ENCODE data around the gene TGIF2.

The TGIF2 gene

DNA sequence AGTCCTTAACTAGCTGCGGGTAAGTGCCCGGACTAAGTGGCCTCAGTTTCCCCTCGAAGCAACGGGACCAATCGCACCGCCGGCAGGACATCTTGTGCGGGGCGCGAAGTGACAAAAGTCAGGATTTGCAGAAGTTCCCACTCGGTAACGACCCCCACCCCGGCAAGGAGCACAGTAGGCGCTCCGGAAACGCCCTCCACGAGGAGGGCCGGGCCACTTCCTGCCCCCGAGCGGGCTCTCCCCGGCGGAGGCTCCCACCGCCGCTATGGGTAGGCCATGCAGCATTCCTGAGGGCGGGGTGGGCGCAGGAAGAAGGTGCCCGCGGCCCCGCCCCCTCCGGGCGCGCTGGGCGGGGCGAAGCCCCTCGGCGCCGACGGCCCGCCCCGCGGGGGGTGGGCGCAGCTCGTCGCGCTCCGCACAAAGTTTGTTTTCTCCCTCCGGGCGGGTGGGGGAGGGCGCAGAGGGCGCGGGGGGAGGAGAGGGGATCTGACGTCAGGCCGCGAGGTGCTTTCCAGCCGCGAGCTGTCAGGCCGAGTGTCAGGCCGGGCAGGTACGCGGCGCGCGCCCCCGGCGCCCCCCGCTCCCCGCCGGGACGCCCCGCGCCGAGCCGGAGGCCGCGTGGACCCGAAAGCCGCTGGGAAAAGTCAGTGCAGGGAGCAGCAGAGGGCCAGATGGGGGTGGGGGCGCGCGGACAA, at the start of gene TGIF2:
Gene TGIF2 (plus strand): TSS at position 495 of the 695 bp plus-strand sequence. CDS start 5,178 bp downstream, outside the sequence.
- peak; percentile 94 for DNase-seq

DNA sequence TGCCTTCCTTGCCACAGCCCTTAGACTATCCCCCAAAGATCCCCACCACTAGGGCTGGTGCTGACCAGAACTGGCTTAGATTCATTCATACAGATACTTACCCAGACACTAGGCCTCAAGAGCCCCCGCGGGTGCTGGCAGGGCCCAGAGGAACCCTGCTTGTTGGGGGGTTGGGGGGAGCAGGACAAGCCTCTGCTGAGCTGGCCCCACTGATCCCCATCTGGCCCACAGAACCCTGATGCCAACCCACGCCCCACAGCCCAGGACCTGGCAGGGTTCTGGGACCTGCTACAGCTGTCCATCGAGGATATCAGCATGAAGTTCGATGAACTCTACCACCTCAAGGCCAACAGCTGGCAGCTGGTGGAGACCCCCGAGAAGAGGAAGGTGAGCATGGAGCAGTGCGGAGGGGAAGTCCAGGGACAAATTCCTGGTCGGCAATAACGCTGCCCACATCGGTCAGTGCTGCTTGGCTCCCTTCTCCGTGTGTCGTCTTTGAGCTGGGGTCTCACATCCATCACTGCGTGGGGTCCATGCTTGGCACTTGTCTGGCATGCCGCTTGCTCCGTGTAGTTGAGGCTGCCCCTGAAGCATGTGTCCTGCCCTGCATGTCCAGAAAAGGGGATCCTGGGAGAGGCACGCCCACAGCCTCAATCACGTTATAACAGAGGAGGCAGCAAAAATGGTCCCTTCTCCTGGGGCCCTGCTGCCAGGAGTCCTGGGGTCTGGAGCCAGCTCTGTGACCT, 47.6 kb upstream of the TGIF2 start:
- DNase-seq = no peak

DNA sequence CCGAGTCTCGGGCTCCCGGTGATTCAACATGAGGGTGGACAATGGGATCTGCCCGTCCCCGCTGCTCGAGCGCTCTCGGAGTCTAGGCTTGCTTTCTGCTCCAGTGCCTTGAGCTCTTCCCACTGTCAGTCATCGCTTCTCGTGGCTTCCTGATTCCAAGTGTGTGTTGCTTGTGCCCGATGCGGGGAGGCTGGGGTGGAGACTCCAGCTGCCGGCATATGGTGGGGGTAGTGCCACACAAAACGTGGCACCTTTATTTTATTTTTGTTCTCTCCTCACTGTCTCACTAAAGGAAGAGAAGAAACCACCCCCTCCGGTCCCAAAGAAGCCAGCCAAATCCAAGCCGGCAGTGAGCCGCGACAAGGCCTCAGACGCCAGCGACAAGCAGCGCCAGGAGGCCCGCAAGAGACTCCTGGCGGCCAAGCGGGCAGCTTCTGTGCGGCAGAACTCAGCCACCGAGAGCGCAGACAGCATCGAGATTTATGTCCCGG, 46.8 kb upstream of the TGIF2 start:
- no peak for DNase-seq

DNA sequence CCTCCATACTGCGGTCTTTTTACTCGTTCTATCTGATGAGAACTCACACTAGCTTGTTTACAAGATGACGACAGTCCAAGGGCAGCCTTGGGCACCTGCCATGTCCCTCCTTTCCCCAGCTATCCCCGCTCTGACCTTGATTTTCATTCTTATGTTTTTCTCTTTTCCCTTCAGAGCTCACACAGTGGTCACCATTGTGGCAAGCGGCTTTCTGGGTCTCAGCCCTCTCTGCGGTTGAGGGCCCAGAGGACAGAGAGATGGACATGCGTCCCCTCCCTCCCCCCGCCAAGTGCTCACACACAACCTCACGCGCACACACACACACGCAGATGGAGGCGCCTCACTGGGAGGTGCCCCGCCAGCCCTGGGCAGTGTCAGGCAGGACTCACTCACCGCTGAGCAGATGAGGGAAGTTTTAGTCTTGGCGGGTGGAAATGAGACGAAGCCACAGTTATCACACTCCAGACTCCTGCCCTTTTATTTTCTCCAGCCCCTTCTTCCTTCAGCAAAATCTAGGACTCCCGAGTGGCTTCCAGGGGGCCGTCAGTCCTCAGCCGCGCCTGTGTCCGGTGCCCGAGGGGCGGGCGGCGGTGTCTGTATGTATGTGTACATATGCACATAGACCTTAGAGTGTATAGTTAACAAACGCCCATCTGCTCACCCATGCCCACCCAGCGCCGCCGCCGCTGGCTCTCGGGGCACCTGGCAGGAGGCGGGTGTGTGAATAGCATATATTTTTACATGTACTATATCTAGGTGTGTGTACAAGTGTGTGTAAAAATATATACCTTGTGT, 45.9 kb upstream of the TGIF2 start:
- DNase-seq = no peak

DNA sequence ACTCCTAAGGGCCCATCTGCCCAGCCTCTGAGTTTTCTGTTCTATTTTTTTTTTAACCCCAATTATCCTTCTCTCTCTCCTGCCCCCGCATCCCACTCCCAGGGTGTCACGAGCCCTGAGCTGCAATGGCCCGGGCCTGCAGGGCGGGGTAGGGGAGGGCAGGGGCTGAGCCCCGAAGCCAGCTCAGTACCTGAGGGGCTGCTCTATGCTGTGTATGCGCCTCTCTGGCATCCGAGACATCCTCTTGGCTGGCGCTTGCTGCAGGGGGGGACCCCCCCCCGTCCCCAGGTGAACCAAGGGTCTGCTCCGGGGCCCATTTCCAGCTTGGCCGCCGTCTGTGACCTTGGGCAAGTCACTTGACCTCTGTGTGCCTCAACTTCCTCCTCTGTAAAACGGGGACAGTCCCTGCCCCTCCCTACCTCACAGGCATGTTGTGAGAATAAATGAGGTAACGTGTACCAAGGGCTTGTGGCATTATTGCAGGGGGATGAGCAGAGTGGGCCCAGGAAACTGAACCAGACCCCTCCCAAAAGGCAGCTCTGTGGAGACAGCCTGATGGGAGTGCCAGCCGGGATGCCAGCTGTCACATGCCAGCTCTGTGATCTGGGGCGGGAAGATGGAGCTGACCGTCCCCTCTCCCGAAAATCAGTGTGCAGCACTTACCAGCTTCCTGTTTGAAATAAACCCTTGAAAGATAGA, 45.1 kb upstream of the TGIF2 start:
- DNase-seq = no peak

DNA sequence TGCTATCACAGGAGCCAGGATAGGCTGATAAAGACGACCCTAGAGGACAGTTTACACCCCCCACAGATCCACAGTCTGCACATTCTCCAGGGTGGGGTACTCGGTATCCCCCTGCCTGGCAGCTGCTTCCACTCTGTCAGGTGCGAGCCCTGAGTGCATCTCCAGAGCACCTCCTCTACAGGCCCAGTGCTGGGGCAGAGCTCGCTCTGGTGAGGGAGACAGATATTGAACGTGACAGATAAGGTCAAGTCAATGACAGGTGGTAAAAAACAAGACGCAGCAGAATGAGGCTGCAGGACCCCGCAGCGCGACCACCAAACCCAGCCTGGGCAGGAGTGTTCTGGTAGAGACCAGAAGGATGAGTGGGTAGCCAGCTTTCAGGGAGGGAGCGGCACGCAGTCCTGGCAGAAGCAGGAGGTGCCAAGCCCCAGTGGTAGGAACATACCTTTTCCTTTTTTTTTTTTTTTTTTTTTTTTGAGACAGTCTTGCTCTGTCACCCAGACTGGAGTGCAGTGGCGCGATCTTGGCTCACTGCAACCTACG, 44.5 kb upstream of the TGIF2 start:
- DNase-seq = no peak

DNA sequence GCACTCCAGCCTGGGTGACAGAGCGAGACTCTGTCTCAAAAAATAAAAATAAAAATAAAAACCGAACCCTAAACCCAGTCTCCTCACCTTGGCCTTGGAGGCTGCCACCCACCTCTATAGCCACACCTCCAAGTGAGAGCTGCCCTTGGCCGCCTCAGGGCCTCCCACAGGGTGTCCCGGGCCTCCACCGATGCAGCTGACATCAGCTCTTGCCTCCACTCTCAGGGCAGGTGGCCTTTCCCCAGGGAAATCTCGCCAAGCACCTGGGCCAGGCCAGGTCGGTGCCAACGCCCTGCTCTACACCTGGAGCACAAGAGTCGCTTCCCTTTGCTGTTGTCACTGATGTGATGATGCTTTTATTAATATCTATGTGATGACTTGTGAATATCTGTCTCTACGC, 41.0 kb upstream of the TGIF2 start:
- no peak for DNase-seq

DNA sequence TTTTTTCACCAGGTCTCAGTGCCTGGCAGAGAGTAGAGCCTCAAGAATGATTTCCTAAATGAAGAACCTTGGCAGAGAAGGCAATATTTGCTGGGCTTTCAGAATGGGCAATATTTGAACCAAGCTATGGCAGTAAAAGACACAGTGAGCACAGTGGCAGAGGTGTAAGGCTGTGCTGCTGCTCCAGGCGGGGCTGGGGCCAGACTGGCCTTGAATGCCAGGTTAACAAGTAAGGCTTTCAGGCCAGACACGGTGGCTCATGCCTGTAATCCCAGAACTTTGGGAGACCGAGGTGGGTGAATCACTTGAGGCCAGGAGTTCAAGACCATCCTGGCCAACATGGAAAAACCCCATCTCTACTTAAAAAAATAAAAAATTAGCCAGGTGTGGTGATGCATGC, 40.6 kb upstream of the TGIF2 start:
- DNase-seq = no peak

DNA sequence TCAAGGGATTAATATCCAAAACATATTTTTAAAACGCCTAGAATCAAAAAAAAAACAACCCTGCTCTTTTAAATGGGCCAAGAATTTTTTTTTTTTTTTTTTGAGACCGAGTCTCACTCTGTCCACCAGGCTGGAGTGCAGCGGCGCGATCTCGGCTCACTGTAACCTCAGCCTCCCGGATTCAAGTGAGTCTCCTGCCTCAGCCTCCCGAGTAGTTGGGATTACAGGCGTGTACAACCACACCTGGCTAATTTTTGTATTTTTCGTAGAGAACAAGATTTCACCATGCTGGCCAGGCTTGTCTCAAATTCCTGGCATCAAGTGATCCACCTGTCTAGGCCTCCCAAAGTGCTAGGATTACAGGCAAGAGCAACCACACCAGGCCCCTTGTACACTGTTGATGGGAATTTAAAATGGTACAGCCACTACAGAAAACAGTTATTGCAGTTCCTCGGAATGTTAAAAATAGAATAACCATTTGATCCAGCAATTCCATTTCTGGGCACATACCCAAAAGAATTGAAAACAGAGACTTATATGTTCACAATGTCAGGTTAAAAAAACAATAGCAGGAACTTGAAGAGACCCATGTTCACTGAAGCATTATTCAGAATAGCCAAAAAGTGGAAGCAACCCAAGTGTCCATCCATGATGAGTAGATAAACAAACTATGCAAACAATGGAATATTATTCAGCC, 35.2 kb upstream of the TGIF2 start:
- DNase-seq = no peak

DNA sequence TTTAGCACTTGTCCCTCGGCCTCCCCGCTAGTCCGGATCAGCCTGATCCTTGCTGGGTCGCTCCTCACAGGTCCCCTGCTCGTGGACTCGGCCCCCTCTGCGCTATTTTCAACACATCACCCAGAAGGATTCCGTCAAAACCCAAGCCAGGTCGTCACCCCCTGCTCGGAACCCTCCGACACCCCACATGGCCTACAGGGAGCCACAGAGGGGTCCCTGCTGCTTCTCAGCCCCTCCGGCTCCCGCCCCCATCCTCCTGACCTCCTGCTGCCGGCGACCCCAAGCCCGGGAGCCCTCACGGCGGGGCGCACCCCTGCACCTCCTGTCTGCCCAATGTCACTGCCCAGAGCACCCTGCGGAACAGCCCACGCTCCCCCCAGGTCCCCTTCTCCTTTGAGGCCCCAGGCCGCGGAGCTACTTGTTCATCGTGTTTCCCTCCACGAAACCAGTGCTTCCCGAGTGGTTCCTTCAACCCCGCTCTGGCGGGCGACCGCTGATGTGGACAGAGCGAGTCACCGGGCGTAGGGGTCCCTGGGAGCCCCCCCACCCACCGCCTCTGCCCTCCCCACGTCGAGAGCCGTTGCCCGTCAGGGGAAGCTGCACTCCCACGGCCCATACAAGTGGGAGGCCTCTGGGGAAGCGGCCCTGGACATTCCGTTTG, 32.7 kb upstream of the TGIF2 start:
- no peak for DNase-seq

DNA sequence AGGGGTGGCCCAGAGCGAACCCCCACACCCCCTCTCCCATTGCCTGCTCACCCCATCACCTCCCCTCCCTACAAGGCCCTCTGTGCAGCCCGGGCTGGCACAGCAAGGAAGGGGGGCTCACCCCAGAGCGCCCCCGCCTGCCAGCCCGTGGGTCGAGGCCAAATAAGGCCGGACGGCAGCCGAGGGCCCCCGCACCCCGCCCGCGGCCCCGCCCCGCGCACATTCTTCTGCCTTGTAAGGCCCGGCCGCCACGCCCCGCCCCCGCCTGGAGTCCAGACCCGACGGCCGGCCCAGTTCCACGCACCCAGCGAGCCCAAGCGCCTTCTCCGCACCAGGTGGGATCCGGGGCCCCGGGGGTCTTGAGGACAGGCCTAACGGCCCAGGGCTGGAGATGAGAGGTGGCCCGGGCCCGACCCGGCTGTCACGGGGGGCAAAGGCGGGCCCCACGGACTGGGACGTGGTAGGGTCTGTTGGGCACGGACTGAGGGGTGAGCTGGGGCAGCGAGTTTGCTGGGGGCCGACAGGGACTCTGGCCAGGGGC, 32.1 kb upstream of the TGIF2 start, which contains the start of gene MYL9:
Gene MYL9 (plus strand): TSS at position 293 of the 541 bp plus-strand sequence. CDS start 3,366 bp downstream, outside the sequence.
- peak; percentile 89 for DNase-seq

DNA sequence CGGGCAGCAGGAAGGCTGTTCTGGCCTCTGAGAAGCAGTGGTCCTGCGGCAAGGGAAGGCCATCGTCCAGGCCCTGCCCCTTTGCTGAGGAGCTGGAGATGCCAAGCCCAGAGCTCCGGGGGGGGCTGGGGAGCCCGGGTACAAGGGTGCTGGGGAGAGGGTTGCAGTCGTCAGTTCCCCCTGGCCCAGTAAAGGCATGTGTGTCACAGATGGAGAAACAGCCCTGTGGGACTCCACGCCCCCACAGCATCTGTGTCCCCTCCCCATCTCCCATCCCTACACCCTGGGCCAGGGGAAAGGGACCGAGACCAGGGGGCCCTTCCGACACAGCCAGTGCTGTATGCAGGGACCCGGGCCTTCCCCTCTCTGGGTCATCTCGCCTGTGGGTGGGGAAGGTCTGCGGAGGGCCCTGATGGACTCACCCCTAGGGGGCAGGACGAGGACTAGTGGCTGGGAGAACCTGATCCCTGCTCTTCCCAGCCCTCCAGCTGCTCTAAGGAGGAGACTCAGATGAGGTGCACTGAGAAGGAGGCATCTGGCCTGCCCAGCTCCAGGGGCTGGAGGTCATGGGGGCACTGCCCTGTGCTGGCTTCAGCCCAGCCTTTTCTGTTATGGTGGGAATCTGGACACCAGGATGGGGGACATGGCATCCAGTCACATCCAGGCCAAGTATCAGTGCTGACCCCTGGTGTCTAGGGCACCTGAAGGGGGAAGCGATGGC, 31.5 kb upstream of the TGIF2 start:
- DNase-seq = peak; percentile 80

DNA sequence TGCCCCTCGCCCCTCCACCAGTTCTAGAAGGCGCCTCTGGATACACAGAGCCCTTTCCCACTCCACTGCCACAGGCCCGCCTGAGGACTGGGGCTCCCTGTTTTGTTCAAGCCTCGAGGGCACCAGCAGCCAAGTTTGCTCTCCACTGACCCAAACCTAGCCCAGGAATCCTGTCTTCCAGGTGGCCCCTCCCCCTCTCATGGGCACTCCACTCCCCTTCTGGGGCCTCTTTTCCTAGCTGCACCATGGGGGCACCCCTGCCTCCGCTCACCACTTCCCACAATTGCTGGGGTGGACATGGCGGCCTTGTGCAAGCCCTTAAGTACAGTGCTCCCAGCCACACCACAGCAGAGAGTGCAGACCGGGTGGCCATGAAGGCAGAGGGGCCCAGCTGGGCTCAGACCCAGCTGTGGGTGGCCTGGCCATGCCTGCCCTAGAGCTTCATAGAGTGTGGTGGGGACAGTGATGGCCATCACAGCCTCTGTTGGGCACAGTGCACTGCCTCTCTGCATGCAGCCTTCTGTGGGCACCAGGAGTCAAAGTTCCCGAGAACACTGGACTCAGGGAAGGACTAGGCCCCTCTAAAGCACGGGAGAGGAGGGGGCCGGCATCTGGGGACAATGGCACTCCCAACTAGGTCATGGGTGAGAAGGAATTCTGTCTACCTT, 30.7 kb upstream of the TGIF2 start:
- DNase-seq = no peak

DNA sequence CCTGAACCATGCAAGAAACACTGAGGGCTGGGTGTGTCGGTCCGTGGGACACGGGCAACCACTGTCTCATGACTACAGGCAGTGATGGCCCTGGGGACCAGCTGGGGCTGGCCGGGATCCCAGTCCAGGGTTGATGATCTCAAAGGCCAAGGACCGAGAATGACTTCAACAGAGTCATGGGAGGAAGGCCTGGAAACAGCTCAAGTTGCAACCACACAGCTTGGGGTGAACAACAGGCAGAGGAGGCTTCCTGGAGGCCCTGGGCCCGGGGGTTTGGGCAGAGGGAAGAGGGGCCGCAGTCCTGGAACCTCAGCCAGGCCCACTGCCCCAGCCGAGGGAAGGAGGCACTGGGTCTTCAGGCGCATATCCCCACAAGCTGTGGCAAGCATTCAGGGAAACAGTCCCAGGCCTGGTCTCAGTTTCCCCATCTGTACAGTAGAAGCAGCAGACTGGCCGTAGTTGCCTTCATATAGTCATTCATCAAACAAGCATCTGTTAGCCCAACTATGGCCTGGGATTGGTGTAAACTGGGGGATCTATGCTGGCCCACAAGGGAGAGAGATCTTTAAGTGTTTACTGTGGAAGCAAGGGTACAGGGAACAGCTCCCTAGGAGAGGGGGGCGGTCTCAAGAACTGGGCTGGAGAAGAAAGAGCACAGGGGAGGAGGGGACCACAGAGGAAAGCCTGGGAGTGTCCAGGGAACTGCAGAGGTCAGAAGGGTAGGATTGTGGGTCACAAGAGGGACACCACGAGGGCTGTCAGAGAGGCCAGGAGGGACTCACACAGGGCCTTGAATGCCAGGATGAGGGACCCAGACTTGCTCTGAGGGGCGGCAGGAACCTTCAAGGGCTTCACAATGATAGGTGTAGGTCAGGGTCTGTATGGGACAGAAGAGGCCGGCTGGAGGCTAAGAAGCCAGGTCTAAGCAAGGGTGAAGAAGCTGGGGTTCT, 29.9 kb upstream of the TGIF2 start:
- DNase-seq = peak; percentile 86

DNA sequence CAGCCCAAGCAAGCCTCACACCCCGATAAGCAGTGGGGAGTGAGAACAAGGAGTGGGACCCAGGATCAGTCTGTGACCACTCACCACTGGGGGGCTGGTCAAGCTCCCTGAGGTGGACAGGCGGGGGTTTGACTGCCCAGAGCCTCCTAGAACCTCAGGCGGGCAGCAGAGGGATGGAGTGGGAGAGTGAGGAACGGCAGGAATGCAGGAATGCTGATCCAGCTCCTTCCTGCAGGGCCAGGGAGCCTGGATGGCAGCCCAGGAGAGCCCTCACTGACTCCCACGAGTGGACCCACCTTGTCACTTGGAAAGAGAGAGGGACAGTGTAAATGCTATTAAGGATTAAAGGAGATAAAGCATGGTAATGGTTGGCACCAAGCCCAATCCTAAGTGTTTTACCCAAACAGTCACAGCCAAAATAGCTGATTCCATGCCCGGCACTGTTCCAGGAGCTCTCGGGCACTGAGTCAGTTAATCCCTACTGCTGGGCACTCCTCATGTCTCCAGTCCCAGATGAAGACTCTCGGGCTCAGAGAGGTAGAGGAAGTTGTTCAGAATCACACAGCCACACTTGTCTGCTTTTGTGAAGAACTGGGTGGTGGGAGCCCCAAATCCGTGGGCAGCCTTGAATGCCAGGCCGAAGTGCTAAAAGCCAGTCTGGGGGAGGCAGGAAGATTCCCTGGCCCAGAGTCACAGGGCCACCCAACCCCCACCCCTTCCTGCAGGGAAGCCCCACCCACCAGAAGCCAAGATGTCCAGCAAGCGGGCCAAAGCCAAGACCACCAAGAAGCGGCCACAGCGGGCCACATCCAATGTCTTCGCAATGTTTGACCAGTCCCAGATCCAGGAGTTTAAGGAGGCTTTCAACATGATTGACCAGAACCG, 29.0 kb upstream of the TGIF2 start:
- peak; percentile 85 for DNase-seq

DNA sequence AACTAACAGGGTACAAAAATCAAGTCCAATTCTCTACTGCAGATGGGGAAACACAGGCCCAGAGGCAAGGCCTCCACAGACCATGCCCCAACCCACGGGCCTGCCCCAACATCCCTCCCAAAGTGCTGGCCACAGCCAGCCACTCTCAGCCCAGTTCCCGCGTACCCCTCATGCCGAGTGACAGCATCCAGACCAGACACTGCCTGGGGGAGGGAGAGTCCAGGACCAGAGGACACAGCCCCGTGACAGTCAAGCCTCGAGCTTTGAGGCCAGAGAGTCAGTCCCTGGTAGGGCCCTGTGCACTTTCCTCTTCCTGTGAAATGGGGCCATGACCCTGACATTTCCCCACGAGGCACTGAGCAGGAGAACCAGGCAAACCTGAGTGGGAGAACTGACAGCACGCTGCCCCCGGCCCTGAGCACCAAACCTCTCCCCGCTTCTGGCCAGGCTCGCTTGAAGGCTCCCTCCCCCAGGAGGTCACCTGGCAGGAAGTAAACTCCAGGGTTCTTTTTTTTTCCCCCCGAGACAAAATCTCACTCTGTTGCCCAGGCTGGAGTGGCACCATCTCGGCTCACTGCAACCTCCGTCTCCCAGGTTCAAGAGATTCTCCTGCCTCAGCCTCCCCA, 27.2 kb upstream of the TGIF2 start:
- no peak for DNase-seq
